Activated naive CD4-positive, alpha-beta T cell treated with anti-CD3 and anti-CD28 coated beads, Interleukin-2, amount 50 U/mL, for 72 hours (primary cell): ENCODE results near the gene WIZ. TPM values are rescaled to one million over a fixed set of nuclear protein-coding genes. Genes with fewer than 3 reads are reported as not detected.

Source experiments
- ATAC-seq, 2 donors: fragments of 150-1000 bp; cut with Tn5 transposase; 2 replicates each; pipeline ENCODE4 v1.10.0; 2021; ENCODE audit warnings: mild to moderate bottlenecking in 2 of 2, moderate library complexity in 2 of 2
- DNase-seq, 2 donors: peaks; one replicate each; pipeline ENCODE4 v3.0.0; 2021 to 2022; ENCODE audit warnings: low spot score in 2 of 2
- H3K27ac Mint-ChIP-seq, 2 donors: one replicate each; pipeline ENCODE4 v1.8.0; 2022; ENCODE audit warnings: mild to moderate bottlenecking in 2 of 2, mixed read lengths in 2 of 2
- H3K36me3 Mint-ChIP-seq, 2 donors: one replicate each; pipeline ENCODE4 v1.8.0; 2022; ENCODE audit warnings: mixed read lengths in 2 of 2
- H3K9me3 Mint-ChIP-seq, 2 donors: one replicate each; pipeline ENCODE4 v1.8.0; 2022; ENCODE audit warnings: mixed read lengths in 2 of 2
- total RNA-seq, 2 donors: library from RNA; stranded (reverse); gene quantifications; one replicate each; pipeline ENCODE4 v1.2.3, GENCODE V29; 2022

WIZ gene
- total RNA-seq, 2 donors from 2014 or later, result 18.4 to 19.8 TPM

DNA sequence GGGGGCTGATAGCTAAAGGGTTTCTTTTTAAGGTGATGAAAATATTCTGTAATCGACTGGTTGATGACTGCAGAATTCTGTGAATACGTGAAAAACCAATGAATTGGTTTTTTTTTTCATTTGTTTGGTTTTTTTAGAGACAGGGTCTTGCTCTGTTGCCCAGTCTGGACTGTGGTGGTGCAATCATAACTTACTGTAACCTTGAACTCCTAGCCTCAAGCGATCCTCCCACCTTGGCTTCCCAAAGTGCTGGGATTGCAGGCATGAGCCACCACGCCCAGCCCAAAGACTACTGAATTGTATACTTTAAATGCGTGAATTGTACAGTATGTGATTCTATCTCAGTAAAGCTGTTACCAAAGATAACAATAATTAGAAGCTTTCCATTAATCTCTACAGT is 55.3 kb downstream of the WIZ start:
- DNase-seq, result no peak
- no peaks in the 10 kb centered on the region for H3K9me3 Mint-ChIP-seq
- ATAC-seq, result no peak
- peaks cover 10 to 23% of the 10 kb centered on the region in 2 donors for H3K36me3 Mint-ChIP-seq
- H3K27ac Mint-ChIP-seq, result no peak overlapping the region

DNA sequence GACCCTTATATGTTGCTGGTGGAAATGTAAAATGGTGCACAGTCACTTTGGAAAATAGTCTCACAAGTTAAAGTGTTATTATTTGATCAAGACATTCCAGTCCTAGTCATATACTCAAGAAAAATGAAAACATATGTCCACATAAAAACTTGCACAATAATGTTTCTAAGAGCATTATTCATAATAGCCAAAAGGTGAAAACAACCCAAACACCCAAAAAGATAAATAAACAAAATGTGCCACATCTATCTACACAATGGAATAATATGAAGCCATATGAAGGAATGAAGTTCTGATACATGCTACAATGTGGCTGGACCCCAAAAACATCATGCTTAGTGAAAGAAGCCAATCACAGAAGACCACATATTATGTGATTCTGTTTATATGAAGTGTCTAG is 55.8 kb downstream of the WIZ start:
- Mint-ChIP-seq H3K9me3 (no peaks in the 10 kb centered on the region), H3K36me3 (peaks cover 13 to 23% of the 10 kb centered on the region in 2 donors), H3K27ac (no peak overlapping the region)
- DNase-seq (no peak), ATAC-seq (no peak)

GRCh38 chr19:15390814-15391213 is 58.9 kb downstream of the WIZ start:
- Mint-ChIP-seq H3K36me3 (peaks cover 0 to 5% of the 10 kb centered on the region in 2 donors), H3K9me3 (no peaks in the 10 kb centered on the region), H3K27ac (peak overlapping the region in 1 of 2 donors; percentile 29)
- no peak for DNase-seq
- no peak for ATAC-seq

DNA sequence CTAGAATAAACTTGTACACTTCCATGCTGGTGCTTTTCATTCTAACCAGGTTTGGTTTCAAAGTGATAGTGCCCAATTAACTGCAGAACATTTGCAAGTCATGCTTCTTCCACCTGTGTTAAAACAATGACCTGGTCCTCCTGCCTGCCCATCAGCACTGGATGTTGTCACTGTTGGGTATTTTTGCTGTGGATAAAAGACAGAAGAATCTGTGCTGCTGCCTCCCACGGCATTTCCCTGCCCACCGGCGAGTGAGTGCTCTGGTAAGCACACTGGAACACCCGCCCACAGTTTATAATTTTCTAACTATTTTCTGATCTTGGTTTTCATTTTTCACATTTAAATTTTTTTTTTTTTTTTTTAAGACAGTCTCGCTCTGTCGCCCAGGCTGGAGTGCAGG is 67.9 kb downstream of the WIZ start:
- peaks cover 10 to 12% of the 10 kb centered on the region in 2 donors for H3K36me3 Mint-ChIP-seq
- H3K27ac Mint-ChIP-seq, result no peak overlapping the region
- H3K9me3 Mint-ChIP-seq, result no peaks in the 10 kb centered on the region
- ATAC-seq (no peak), DNase-seq (no peak)

DNA sequence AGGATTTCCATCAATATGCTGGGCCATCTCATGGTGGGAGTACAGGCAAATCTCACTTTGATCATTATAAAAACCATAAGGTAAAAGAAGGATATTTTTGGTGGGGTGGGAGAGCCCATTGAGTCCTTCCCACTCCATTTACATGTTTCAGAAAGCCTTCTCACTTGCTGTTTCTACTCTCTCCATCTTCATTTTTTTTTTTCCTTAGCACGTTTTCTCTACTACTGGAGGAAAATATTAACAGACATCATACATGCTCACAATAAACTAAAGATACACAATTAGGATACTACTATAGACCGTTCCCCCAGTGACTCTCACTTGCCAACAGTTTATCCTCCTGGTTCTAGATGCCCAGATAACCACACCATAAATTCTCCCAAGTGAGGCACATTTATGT is 68.3 kb downstream of the WIZ start:
- DNase-seq (no peak), ATAC-seq (no peak)
- H3K36me3 Mint-ChIP-seq, result peaks cover 10 to 15% of the 10 kb centered on the region in 2 donors
- H3K27ac Mint-ChIP-seq, result peak overlapping the region in 1 of 2 donors; percentile 89
- H3K9me3 Mint-ChIP-seq, result no peaks in the 10 kb centered on the region

- Mint-ChIP-seq H3K9me3 (no peaks in the 10 kb centered on the region), H3K27ac (peak overlapping the region; percentile 89 to 92), H3K36me3 (peaks cover 10 to 15% of the 10 kb centered on the region in 2 donors)
- ATAC-seq (peak; percentile 12 to 51), DNase-seq (no peak)
These were observed 69.6 kb downstream of the WIZ start for GRCh38 chr19:15379999-15380647.

DNA sequence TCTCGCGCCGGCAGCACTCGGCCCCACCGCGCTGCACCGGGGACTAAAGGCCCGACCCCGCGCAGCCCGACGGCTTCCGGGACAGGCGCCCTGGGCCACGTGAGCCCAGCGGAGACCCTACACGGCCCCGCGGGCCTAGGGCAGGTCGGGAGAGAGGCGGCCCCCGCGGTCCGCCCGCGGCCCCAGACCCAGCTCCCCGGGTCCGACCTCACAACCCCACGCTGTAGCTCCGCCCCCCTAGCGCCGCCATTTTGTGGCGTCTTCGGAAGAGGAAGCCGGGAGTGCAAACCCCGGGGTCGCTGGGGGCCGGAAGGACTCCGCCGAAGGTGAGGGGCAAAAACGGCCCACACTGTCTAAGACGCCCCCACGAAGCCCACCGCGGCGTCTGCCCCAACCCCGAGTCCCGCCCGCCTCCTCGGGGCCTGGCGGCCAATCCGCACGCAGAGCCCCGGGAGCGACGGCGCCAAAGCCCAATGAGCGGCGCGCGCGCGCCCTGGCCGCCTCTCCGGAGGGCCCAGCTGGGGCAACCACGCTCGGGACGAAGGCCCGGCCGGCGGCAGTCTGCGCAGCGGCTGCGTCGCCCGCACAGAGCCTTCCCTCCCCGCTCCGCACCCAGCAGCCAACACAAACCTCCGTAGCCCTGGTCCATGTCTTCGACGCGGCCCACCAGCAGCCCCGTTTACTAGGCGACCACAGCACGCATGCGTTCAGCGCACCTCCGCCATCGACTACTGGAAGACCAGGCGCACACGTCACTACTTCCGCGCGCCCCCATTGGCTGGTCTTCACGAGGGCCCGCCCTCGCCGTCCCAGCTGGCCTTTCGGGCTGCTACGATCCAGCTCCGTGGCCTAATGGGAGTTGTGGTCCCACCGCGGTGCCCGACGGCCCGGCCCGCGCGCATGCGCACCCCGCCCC is 70.4 kb downstream of the WIZ start, which contains the start of gene AKAP8:
Gene AKAP8, minus strand, starts transcription at position 705 of the 916 bp plus-strand sequence. Its CDS starts 56 bp downstream, at position 649.
- Mint-ChIP-seq H3K9me3 (no peaks in the 10 kb centered on the region), H3K27ac (peak within 1 kb of the TSS; percentile 89 to 99), H3K36me3 (peaks cover 10 to 15% of the 10 kb centered on the region in 2 donors)
- DNase-seq (peak; percentile 96 to 99), ATAC-seq (peak; percentile 93)

DNA sequence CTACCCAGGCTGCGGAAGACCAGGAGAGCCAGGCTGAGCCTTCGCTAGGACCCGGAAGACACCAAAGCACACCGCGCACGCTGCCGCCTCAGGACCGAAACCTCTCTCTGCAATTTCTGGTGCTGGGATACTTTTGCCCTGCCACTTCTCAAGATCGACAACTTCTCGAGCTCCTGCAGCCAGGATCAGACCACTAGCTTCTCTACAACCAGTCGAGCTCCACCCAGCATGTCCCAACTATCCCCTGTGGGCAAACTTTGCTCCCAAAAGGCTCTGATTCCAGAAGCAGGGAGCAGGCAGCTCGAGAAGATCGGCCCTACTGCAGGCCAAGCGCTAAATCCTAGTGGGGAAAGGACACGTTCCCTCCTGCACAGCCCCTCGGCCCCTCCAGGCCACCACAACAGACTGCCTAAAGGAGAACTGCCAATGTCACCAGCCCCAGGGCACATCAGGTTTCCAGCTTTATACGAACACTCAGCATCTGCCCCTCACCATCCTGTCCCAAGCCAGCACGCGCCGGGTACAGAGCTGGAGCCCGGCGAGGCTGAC is 71.1 kb downstream of the WIZ start:
- Mint-ChIP-seq H3K9me3 (no peaks in the 10 kb centered on the region), H3K36me3 (peaks cover 10 to 15% of the 10 kb centered on the region in 2 donors)
- ATAC-seq, result no peak

DNA sequence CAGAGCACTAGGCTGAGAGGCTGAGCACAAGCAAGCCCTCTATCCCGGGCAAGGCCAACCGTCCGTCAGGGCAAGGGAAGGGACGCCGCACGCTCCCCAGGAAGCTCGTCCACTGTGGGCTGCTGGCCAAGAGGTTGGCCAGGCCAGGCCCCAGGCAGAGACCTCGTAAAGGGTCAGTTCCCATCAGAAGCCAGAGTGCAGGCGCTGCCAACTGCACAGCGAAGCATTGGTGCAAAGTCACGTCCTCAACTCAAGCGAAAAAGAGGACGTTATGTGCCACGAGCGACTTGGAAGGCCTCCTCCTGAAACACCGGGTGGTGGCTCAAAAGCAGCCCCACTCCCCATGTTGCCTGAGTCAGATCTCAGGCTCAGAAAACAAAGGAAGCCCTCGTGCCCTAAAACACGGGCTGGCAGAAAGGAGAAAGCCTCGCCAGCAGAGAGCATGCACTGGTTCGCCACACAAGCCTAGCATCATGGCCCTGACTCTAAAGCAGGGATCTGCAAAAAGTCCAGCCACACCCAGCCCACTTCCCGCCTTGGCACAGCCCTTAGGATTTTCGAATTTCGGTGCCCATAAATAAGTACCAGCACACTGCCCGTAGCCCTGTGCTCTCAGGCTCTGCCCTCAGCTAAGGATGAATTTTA is 74.8 kb downstream of the WIZ start:
- Mint-ChIP-seq H3K27ac (peak overlapping the region in 1 of 2 donors; percentile 55), H3K9me3 (no peaks in the 10 kb centered on the region), H3K36me3 (peaks cover 10 to 25% of the 10 kb centered on the region in 2 donors)
- DNase-seq (no peak), ATAC-seq (no peak)

More for the DNA sequence above, 71.1 kb downstream of the WIZ start:
- peak overlapping the region; percentile 89 to 97 for H3K27ac Mint-ChIP-seq
- DNase-seq, result peak in 1 of 2 donors; percentile 54

DNA sequence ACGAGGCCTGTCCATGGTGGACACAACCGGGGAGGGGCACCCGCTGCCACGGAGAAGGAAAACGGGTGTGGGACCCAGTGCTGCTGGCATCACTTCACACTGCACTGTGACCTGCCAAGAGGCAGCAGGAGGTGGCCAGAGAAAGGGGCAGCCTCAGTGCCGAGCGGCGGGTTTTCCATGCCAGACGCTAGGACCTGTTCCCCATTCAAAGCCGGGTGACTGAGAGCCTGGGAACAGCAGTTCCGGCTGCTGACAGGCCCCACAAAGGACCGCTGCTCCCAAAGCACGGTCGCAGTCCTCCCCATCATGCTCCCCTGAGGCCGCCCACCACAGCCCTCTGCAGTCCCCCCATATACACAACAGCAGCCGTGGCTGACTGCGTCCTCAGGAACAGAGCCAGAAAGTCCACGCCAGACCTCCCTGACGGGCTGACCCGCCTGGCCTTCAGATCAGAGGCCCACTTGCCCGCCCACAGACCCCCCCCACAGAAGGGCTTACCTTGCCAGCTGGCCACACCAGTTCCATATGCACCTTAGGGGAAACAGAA is 75.6 kb downstream of the WIZ start:
- DNase-seq (no peak), ATAC-seq (no peak)
- Mint-ChIP-seq H3K36me3 (peaks cover 10 to 26% of the 10 kb centered on the region in 2 donors), H3K27ac (peak overlapping the region in 1 of 2 donors; percentile 16), H3K9me3 (no peaks in the 10 kb centered on the region)

DNA sequence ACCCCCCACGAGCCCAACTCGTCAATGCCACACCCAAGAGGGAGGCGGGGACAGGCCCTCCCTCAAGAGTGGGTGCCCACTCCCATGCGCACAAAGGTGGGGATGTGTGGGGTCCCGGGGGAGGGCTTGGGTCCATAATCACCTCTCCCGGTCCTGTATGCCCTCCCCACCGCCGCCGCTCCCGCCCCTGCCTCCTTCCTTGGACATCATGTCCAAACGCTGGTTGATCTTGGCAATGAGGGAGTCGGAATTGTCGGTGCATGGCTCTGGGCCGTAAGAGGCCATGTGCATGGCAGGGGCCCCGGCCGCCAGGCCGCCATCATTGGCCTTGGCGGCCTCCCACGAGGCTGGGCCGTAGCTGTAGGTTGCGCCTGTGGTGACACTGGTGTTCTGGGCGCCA is 76.1 kb downstream of the WIZ start:
- ATAC-seq (no peak), DNase-seq (no peak)
- H3K27ac Mint-ChIP-seq, result peak overlapping the region in 1 of 2 donors; percentile 16
- H3K36me3 Mint-ChIP-seq, result peaks cover 11 to 27% of the 10 kb centered on the region in 2 donors
- no peaks in the 10 kb centered on the region for H3K9me3 Mint-ChIP-seq

- DNase-seq (no peak), ATAC-seq (no peak)
- peaks cover 9 to 26% of the 10 kb centered on the region in 2 donors for H3K36me3 Mint-ChIP-seq
- no peaks in the 10 kb centered on the region for H3K9me3 Mint-ChIP-seq
- peak overlapping the region in 1 of 2 donors; percentile 77 for H3K27ac Mint-ChIP-seq
These were observed 76.9 kb downstream of the WIZ start for GRCh38 chr19:15372891-15373301.

GRCh38 chr19:15372470-15372869 is 77.3 kb downstream of the WIZ start:
- Mint-ChIP-seq H3K9me3 (no peaks in the 10 kb centered on the region), H3K27ac (peak overlapping the region in 1 of 2 donors; percentile 77), H3K36me3 (peaks cover 9 to 25% of the 10 kb centered on the region in 2 donors)
- ATAC-seq (no peak), DNase-seq (no peak)

- H3K27ac Mint-ChIP-seq, result peak overlapping the region in 1 of 2 donors; percentile 77
- no peak for ATAC-seq
- H3K9me3 Mint-ChIP-seq, result no peaks in the 10 kb centered on the region
- DNase-seq, result no peak
- H3K36me3 Mint-ChIP-seq, result peaks cover 9 to 23% of the 10 kb centered on the region in 2 donors
These were observed 77.9 kb downstream of the WIZ start for GRCh38 chr19:15371786-15372380.

DNA sequence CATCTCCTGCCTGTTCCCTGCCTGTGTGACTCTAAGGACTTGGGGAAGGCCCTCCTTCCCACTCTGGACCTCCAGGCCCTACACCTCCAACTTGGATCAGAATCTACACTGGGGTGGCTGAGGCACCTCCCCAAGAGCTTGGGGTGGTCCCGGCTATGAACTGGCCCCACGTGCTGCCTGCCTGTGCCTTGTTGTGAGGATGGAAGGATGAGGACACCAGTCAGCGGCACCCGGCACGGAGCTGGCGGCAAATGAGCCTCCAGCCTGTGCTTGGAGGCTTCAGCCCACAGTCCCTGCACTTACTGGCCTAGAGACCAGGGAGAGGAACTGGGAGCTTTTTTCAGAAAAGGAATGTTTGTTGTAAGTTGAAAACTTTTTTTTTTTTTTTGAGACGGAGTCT is 78.6 kb downstream of the WIZ start:
- H3K9me3 Mint-ChIP-seq, result no peaks in the 10 kb centered on the region
- ATAC-seq (no peak), DNase-seq (no peak)
- peaks cover 9 to 19% of the 10 kb centered on the region in 2 donors for H3K36me3 Mint-ChIP-seq
- peak overlapping the region in 1 of 2 donors; percentile 22 for H3K27ac Mint-ChIP-seq
